ENCODE data around the gene HOOK2. TPM values are rescaled to one million over a fixed set of nuclear protein-coding genes. Genes with fewer than 3 reads are reported as not detected.

HOOK2 gene
- total and polyA plus RNA-seq, 2 of the 13 experiments (the other 11 are each of a cell fraction or from before 2014, with no cell fraction given) = 9.2 to 12.9 TPM

DNA sequence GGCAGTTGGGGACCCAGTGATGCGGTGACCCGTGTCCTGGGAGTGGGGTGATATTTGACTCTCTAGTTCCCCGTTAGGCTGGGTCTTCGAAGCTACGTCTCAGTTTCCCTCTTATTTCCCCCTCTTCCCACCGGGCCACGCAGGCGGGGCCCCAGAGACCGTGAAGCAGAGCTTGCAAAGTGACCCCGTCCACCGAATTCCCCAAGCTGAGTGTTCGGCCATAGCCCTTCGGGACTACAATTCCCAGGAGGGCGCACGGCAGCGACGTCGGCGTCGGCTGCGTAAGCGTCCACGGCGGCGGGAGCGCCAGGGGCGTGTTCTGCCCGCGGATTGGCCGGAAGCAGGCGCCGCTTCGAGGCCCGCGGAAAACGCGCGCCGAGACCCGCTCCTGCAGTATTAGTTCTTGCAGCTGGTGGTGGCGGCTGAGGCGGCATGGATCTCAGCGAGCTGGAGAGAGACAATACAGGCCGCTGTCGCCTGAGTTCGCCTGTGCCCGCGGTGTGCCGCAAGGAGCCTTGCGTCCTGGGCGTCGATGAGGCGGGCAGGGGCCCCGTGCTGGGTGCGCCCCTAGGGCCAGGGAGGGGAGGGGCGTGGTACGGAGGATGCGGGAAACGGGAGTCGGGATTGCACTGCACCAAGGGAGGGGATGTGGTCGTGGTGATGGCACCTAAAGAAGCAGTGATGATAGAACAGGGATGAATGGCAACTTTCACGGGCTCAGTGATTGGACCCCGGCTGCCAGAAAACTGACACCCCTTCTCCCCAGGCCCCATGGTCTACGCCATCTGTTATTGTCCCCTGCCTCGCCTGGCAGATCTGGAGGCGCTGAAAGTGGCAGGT, 31.1 kb upstream of the HOOK2 start, which contains the start of gene RNASEH2A (continued):
- TF ChIP-seq MAFG (CRISPR knock-in tag; IDR thresholded peaks at IDR 0.05) = no peak
- no peak for TF ChIP-seq RCOR2 (CRISPR knock-in tag; IDR thresholded peaks at IDR 0.05)
- TF ChIP-seq, protein P1, sequence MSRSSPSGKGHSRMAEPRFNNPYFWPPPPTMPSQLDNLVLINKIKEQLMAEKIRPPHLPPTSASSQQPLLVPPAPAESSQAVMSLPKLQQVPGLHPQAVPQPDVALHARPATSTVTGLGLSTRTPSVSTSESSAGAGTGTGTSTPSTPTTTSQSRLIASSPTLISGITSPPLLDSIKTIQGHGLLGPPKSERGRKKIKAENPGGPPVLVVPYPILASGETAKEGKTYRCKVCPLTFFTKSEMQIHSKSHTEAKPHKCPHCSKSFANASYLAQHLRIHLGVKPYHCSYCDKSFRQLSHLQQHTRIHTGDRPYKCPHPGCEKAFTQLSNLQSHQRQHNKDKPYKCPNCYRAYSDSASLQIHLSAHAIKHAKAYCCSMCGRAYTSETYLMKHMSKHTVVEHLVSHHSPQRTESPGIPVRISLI (CRISPR knock-in tag; IDR thresholded peaks at IDR 0.05; ENCODE audit: borderline replicate concordance) = peak; percentile 23; the same call in 1 of the 2 replicates
- peak; percentile 94 for TF ChIP-seq ZNF776 (CRISPR knock-in tag; IDR thresholded peaks at IDR 0.05)
- TF ChIP-seq, protein P2, sequence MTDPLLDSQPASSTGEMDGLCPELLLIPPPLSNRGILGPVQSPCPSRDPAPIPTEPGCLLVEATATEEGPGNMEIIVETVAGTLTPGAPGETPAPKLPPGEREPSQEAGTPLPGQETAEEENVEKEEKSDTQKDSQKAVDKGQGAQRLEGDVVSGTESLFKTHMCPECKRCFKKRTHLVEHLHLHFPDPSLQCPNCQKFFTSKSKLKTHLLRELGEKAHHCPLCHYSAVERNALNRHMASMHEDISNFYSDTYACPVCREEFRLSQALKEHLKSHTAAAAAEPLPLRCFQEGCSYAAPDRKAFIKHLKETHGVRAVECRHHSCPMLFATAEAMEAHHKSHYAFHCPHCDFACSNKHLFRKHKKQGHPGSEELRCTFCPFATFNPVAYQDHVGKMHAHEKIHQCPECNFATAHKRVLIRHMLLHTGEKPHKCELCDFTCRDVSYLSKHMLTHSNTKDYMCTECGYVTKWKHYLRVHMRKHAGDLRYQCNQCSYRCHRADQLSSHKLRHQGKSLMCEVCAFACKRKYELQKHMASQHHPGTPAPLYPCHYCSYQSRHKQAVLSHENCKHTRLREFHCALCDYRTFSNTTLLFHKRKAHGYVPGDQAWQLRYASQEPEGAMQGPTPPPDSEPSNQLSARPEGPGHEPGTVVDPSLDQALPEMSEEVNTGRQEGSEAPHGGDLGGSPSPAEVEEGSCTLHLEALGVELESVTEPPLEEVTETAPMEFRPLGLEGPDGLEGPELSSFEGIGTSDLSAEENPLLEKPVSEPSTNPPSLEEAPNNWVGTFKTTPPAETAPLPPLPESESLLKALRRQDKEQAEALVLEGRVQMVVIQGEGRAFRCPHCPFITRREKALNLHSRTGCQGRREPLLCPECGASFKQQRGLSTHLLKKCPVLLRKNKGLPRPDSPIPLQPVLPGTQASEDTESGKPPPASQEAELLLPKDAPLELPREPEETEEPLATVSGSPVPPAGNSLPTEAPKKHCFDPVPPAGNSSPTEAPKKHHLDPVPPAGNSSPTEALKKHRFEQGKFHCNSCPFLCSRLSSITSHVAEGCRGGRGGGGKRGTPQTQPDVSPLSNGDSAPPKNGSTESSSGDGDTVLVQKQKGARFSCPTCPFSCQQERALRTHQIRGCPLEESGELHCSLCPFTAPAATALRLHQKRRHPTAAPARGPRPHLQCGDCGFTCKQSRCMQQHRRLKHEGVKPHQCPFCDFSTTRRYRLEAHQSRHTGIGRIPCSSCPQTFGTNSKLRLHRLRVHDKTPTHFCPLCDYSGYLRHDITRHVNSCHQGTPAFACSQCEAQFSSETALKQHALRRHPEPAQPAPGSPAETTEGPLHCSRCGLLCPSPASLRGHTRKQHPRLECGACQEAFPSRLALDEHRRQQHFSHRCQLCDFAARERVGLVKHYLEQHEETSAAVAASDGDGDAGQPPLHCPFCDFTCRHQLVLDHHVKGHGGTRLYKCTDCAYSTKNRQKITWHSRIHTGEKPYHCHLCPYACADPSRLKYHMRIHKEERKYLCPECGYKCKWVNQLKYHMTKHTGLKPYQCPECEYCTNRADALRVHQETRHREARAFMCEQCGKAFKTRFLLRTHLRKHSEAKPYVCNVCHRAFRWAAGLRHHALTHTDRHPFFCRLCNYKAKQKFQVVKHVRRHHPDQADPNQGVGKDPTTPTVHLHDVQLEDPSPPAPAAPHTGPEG (CRISPR knock-in tag; IDR thresholded peaks at IDR 0.05) = no peak
- TF ChIP-seq MIER3 (CRISPR knock-in tag; IDR thresholded peaks at IDR 0.05; ENCODE audit: borderline replicate concordance) = peak; percentile 69; the same call in 1 of the 2 replicates
- peak; percentile 85; the same call in 1 of the 2 replicates for TF ChIP-seq NAIF1 (CRISPR knock-in tag; IDR thresholded peaks at IDR 0.05; ENCODE audit: borderline replicate concordance)
- TF ChIP-seq, protein P3, sequence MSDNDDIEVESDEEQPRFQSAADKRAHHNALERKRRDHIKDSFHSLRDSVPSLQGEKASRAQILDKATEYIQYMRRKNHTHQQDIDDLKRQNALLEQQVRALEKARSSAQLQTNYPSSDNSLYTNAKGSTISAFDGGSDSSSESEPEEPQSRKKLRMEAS (IDR thresholded peaks at IDR 0.05) = peak; percentile 91
- TF ChIP-seq ZNF792 (CRISPR knock-in tag; IDR thresholded peaks at IDR 0.05) = peak; percentile 64; the same call in 1 of the 2 replicates
- TF ChIP-seq ZNF451 (CRISPR knock-in tag; IDR thresholded peaks at IDR 0.05) = peak; percentile 62; the same call in 1 of the 2 replicates
- TF ChIP-seq MAF1 (CRISPR knock-in tag; IDR thresholded peaks at IDR 0.05; ENCODE audit: borderline replicate concordance) = 0 out of 2 replicates have a peak, but pooled peaks have one; percentile 71
- TF ChIP-seq SAP130 (CRISPR knock-in tag; IDR thresholded peaks at IDR 0.05; ENCODE audit: low read depth) = peak; percentile 97
- TF ChIP-seq, protein P4, sequence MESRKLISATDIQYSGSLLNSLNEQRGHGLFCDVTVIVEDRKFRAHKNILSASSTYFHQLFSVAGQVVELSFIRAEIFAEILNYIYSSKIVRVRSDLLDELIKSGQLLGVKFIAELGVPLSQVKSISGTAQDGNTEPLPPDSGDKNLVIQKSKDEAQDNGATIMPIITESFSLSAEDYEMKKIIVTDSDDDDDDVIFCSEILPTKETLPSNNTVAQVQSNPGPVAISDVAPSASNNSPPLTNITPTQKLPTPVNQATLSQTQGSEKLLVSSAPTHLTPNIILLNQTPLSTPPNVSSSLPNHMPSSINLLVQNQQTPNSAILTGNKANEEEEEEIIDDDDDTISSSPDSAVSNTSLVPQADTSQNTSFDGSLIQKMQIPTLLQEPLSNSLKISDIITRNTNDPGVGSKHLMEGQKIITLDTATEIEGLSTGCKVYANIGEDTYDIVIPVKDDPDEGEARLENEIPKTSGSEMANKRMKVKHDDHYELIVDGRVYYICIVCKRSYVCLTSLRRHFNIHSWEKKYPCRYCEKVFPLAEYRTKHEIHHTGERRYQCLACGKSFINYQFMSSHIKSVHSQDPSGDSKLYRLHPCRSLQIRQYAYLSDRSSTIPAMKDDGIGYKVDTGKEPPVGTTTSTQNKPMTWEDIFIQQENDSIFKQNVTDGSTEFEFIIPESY (CRISPR knock-in tag; IDR thresholded peaks at IDR 0.05) = peak; percentile 40; the same call in 1 of the 2 replicates
- peak; percentile 50; the same call in 1 of the 2 replicates for TF ChIP-seq ZBTB20 (CRISPR knock-in tag; IDR thresholded peaks at IDR 0.05; ENCODE audit: borderline replicate concordance, low read depth)
- peak; percentile 82 for TF ChIP-seq SPEN (CRISPR knock-in tag; IDR thresholded peaks at IDR 0.05; ENCODE audit: low read depth)
- no peak for TF ChIP-seq EP300 (IDR thresholded peaks at IDR 0.05; ENCODE audit: low read depth in 2 of 2, low read length in 2 of 2)
- TF ChIP-seq EP300 (CRISPR knock-in tag; IDR thresholded peaks at IDR 0.05; ENCODE audit: borderline replicate concordance) = no peak; the same call in 1 of the 2 replicates
- peak; percentile 77 for TF ChIP-seq ZNF772 (CRISPR knock-in tag; IDR thresholded peaks at IDR 0.05)
- TF ChIP-seq RBM22 (optimal IDR thresholded peaks at IDR 0.05; ENCODE audit: low read length) = no peak
- TF ChIP-seq ZNF768 (CRISPR knock-in tag; IDR thresholded peaks at IDR 0.05) = peak; percentile 70; the same call in 1 of the 2 replicates
- no peak; the same call in 1 of the 2 replicates for TF ChIP-seq SP140L (CRISPR knock-in tag; IDR thresholded peaks at IDR 0.05; ENCODE audit: borderline replicate concordance)

Data from HepG2 (cell line).